Measurements from ENCODE around the gene BMP8A.
"Not testable (repeated sequence)": the region's sequence is repeated elsewhere in the genome, so short reads cannot be mapped to it uniquely, and the experiment has no call there.

The BMP8A gene

GRCh38 chr1:39525366-39526165 is 34.1 kb downstream of the BMP8A start:
- DNase-seq = no peak

- DNase-seq = no peak
Measured at GRCh38 chr1:39526466-39527189, 35.2 kb downstream of the BMP8A start.

DNA sequence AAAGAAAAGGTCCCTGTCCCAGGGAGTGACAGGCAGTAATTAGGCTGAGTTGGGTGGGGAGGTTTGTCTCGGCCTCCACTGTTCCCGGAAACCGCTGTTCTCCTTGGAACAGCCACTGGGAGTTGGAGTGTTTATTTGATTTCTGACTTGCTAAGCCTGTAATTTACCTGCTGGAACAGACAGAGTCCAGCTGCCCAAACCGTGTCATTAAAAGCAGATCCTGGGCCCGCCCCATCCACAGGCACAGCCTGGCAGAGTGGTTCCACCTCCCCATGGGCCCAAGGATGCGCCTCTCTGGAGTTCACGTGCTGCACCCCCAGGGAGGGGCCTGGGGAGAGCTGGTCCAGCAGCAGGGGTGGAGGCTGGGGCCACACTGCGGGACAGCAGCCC is 35.7 kb downstream of the BMP8A start:
- not testable (repeated sequence) for DNase-seq

GRCh38 chr1:39528082-39528481 is 36.6 kb downstream of the BMP8A start:
- no peak for DNase-seq

DNA sequence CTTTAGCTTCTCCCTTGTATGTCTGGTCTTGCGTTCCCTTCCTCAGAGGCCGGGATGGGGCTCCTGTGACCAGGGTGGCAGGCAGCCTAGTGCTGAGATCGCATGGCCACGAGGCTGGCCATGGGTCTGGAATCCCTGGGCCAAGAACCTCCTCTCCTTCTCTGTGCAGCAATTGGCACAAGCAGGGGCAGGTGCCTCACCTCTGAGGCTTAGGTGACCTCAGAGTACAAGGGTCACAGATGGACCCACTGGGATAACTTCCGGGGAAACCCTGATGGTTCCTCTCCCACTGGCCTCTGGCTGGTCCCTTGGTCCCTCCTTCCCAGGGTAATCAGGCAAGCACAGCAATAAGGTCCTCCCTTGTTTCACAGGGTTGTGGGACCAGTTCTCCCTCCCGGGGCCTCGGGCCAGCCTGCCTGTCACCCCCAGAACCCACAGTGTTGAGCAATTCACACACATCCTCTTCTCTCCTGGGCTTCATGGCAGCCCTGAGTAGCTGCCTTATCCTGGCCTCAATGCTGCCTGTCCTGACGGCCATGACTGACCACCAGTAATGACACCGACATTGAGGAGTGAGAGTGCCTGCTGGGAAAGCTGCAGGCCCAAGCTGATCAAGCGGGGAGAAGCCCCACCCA is 38.6 kb downstream of the BMP8A start:
- DNase-seq = no peak

DNA sequence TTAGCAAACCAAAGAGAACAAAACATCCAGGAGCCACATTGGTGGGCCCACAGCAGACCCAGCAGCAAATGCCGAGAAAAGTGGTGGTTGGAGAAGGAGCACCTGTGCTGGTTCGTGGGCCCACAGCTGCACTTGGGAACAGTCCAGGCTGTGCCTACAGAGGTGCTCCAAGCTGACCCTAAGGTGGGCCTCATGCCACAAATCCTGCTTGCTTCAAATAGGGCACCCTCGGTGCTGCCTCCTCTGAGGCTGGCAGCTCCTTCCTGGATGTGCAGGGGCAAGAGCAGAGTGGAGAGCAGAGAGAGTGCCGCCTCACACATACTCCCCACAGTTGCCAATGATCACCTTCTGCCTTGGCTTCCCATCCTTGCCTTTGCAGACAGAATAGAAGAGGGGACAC is 40.1 kb downstream of the BMP8A start:
- no peak for DNase-seq

- no peak for DNase-seq
Measured at GRCh38 chr1:39533442-39533841, 42.0 kb downstream of the BMP8A start.

GRCh38 chr1:39538531-39539251 is 47.3 kb downstream of the BMP8A start:
- DNase-seq = no peak

GRCh38 chr1:39539252-39539790 is 47.9 kb downstream of the BMP8A start:
- DNase-seq = peak in 49 of 56 donors; percentile 4 to 86 (median 49)

- DNase-seq = peak in 48 of 56 donors; percentile 10 to 89 (median 60)
Measured at GRCh38 chr1:39540504-39541031, 49.1 kb downstream of the BMP8A start.

DNA sequence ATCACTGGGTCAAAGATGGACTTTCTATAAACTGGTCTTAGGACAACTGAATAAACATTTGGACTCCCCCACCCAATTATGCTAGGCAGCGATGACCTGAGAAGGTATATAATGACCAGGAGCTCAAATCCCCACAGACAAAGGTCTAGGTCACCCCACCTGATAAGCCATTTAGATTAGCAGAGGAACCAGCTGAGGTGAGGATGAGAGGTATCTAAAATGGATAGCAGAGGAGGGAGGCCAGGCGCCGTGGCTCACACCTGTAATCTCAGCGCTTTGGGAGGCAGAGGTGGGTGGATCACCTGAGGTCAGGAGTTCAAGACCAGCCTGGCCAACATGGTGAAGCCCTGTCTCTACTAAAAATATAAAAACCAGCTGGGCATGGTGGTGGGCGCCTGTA is 51.5 kb downstream of the BMP8A start:
- no peak for DNase-seq

DNA sequence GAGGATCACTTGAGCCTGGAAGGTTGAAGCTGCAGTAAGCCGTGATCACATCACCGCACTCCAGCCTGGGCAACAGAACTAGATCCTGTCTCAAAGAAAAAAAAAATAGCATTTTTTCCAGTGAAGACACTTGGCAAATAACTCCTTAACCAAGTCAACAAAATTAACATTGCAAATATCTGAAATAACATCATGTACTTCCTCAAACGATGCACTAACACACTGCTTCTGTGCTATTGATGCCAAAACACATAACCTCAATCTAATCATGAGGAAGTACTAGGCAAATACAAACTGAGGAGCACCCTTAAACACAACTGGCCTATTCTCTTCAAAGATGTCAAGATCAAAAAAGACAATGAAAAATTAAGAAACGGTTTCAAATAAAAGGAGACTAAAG is 52.9 kb downstream of the BMP8A start:
- DNase-seq = no peak

GRCh38 chr1:39545531-39545930 is 54.1 kb downstream of the BMP8A start:
- no peak for DNase-seq

- no peak for DNase-seq
Measured at GRCh38 chr1:39554277-39554676, 62.8 kb downstream of the BMP8A start.

- no peak for DNase-seq
Measured at GRCh38 chr1:39561279-39561678, 69.8 kb downstream of the BMP8A start.

- no peak for DNase-seq
Measured at GRCh38 chr1:39562886-39563285, 71.5 kb downstream of the BMP8A start.

GRCh38 chr1:39563669-39564068 is 72.2 kb downstream of the BMP8A start:
- no peak for DNase-seq

- DNase-seq = no peak
Measured at GRCh38 chr1:39564340-39564739, 72.9 kb downstream of the BMP8A start.

DNA sequence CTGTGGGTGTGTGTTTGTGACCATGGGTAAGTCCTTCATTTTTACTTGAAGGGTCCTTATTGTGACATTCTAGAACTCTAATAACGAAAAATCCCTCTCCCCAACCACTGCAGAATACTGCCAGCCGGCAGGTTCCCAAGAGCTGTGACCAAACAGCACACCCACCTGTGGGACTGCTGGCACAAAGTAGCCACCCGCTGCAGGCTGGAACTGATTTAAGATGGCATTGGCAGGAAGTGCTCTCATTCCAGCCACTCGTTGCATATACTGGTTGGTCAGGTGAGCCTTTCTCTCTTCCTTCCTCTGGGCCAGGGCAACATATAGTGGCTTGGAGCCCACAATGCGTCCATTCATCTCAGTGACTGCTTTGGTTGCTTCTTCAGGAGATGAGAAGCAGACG is 73.5 kb downstream of the BMP8A start:
- DNase-seq = no peak

DNA sequence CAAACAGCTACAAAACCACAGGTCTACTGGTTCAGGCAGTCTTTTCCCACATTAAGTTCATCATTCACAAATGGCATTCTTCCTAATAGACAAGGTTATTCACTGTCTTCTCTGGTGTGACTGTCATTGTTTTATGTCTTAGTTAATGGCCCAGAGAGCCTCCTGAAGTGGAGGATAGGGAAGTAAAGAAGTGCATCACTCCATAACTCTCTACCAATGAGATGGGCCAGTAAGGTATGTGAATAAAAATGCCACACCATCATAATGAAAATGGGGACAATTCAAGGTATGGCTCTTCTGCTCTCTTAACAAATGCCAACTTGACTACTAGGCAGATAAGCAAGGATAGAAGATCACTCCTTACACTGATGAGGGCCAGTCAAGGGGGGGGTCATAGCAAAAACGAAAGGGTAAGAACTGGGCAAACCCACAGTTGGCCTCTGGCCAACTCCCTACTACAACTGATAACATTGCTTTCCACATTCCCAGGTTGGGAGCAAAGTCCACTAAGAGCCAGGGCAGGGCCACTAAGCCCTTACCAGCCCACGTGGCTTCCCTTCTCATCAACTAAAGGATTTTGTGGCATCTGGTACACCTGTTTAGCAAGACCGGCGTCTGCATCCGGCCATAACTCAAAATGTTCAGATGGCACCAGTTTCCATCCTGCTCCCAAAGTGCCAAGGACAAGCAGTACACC is 75.2 kb downstream of the BMP8A start:
- no peak for DNase-seq

- DNase-seq = no peak
Measured at GRCh38 chr1:39567302-39567701, 75.9 kb downstream of the BMP8A start.
